Measurements from ENCODE around the gene TTLL11.

The TTLL11 gene

DNA sequence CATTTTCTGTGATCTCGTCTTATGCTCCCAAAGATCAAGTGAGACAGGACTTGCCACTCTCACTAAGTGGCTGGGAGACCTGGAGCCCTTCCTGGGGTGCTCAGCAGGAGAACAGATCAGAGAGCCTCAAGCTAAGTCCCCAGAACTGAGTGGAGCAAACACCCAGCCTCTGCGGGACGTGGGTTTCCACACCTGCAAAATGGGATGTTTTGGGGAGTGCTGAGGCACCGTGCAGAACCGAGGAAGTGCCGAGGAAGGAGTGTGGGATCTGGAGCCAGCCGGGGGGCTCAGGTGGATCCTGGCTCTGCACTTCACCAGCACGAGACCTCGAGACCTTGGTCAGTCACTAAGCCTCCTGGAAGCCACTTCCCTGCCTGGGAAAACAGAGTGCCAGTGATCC is 275.6 kb downstream of the TTLL11 start:
- no peak for DNase-seq (ENCODE audit: low read depth)
- H3K4me3 ChIP-seq (ENCODE audit: low read length), result no peak overlapping the region
- TF ChIP-seq CTCF (IDR thresholded peaks at IDR 0.05; ENCODE audit: insufficient read depth, low read depth, low read length, missing control alignments), result no peak

GRCh38 chr9:121816845-121817450 is 276.2 kb downstream of the TTLL11 start:
- no peak for DNase-seq (ENCODE audit: low read depth)
- TF ChIP-seq CTCF (IDR thresholded peaks at IDR 0.05; ENCODE audit: insufficient read depth, low read depth, low read length, missing control alignments), result no peak
- H3K4me3 ChIP-seq (ENCODE audit: low read length), result no peak overlapping the region

GRCh38 chr9:121816449-121816817 is 276.7 kb downstream of the TTLL11 start:
- no peak for TF ChIP-seq CTCF (IDR thresholded peaks at IDR 0.05; ENCODE audit: insufficient read depth, low read depth, low read length, missing control alignments)
- DNase-seq (ENCODE audit: low read depth), result no peak
- no peak overlapping the region for H3K4me3 ChIP-seq (ENCODE audit: low read length)

GRCh38 chr9:121815546-121816448 is 277.3 kb downstream of the TTLL11 start:
- H3K4me3 ChIP-seq (ENCODE audit: low read length), result no peak overlapping the region
- DNase-seq (ENCODE audit: low read depth), result no peak
- TF ChIP-seq CTCF (IDR thresholded peaks at IDR 0.05; ENCODE audit: insufficient read depth, low read depth, low read length, missing control alignments), result no peak

DNA sequence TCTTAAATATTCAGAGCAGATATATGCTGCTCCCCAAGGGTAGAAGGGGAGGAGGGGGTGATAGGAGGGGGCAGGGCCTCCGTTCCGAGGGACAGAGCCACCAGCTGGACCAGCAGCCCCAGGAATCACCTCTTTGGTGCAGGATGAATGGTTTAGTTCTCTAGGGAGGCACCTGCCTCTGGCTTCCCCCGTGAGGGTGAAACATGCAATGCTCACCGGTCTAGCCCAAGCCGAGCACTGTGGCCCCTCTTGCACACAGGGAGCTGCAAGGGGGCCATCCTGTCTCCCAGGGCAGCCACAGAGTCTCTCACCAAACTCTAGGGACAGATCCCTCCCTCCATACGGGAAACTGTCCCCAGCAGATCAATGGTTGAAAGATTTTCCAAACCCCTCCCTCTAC is 278.0 kb downstream of the TTLL11 start:
- no peak for DNase-seq (ENCODE audit: low read depth)
- TF ChIP-seq CTCF (IDR thresholded peaks at IDR 0.05; ENCODE audit: insufficient read depth, low read depth, low read length, missing control alignments), result no peak
- no peak overlapping the region for H3K4me3 ChIP-seq (ENCODE audit: low read length)

GRCh38 chr9:121814594-121814993 is 278.5 kb downstream of the TTLL11 start:
- no peak overlapping the region for H3K4me3 ChIP-seq (ENCODE audit: low read length)
- DNase-seq (ENCODE audit: low read depth), result no peak
- no peak for TF ChIP-seq CTCF (IDR thresholded peaks at IDR 0.05; ENCODE audit: insufficient read depth, low read depth, low read length, missing control alignments)
